ENCODE measurements around the gene TMEM165.

Gene TMEM165

DNA sequence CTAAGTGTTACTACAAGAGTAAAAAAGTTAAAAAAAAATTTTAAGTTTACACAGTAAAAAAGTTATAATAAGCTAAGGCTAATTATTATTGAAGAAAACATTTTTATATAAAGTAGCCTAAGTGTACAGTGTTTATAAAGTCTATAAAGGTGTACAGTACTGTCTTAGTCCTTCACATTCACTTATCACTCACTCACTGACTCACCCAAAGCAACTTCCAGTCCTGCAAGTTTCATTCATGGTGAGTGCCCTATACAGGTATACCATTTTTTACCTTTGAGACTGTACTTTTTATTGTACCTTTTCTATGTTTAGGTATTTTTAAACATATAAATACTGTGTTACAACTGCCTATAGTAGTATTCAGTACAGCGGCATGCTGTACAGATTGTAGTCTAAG, 74.2 kb downstream of the TMEM165 start:
- no peak for DNase-seq
